Loucy (cell line): ENCODE measurements around the gene OCSTAMP.
A peak's percentile ranks its signal among the peaks of the same experiment; 100 is the strongest.

Experiments used
- H2AFZ ChIP-seq: fragments of 200-600 bp; sonication (generic); 2 replicates; pipeline ENCODE4 v1.6.0; 2016; ENCODE audit warnings: antibody characterized with exemption, mild to moderate bottlenecking, low read length, moderate library complexity
- H3F3A ChIP-seq: fragments of 200-600 bp; 2 replicates; pipeline ENCODE4 v1.6.0; 2016; ENCODE audit warnings: antibody characterized with exemption, low read depth, mild to moderate bottlenecking
- H3K27me3 ChIP-seq: fragments of 200-600 bp; sonication (generic); 2 replicates; pipeline ENCODE4 v1.6.1; 2014; ENCODE audit warnings: low read length, mild to moderate bottlenecking; ENCODE audit not compliant: insufficient read depth, poor library complexity, severe bottlenecking
- H3K36me3 ChIP-seq: fragments of 200-600 bp; sonication (generic); 2 replicates; pipeline ENCODE4 v1.6.1; 2016; ENCODE audit warnings: low read length; ENCODE audit not compliant: insufficient read depth
- H3K4me1 ChIP-seq: fragments of 200-600 bp; sonication (generic); 2 replicates; pipeline ENCODE4 v1.5.1; 2014; ENCODE audit warnings: low read length, mild to moderate bottlenecking; ENCODE audit not compliant: insufficient read depth, poor library complexity, severe bottlenecking
- H3K4me2 ChIP-seq: fragments of 200-600 bp; sonication (generic); 2 replicates; pipeline ENCODE4 v1.6.0; 2014; ENCODE audit warnings: antibody characterized with exemption, low read length, low read depth, mild to moderate bottlenecking; ENCODE audit not compliant: poor library complexity, severe bottlenecking
- H3K4me3 ChIP-seq: fragments of 200-600 bp; sonication (generic); 2 replicates; pipeline ENCODE4 v1.5.1; 2014; ENCODE audit warnings: low read length, mild to moderate bottlenecking, mixed read lengths; ENCODE audit not compliant: poor library complexity, severe bottlenecking
- H3K79me2 ChIP-seq: fragments of 200-600 bp; sonication (generic); 2 replicates; pipeline ENCODE4 v1.6.1; 2014; ENCODE audit warnings: low read length; ENCODE audit not compliant: insufficient read depth
- H3K9ac ChIP-seq: fragments of 200-600 bp; sonication (generic); 2 replicates; pipeline ENCODE4 v1.6.0; 2014; ENCODE audit warnings: mild to moderate bottlenecking, low read depth, low read length, moderate library complexity; ENCODE audit not compliant: poor library complexity, severe bottlenecking
- H3K9me2 ChIP-seq: fragments of 200-600 bp; sonication (generic); replicated peaks from 2 replicates; pipeline ENCODE4 v1.6.1; 2016; ENCODE audit warnings: low read depth, low read length, mixed read lengths
- H3K9me3 ChIP-seq: fragments of 200-600 bp; sonication (generic); 2 replicates; pipeline ENCODE4 v1.6.1; 2014; ENCODE audit warnings: mild to moderate bottlenecking, antibody characterized with exemption, low read length, low read depth; ENCODE audit not compliant: insufficient read depth
- H4K20me1 ChIP-seq: fragments of 200-600 bp; sonication (generic); 2 replicates; pipeline ENCODE4 v1.6.0; 2014; ENCODE audit warnings: antibody characterized with exemption, low read length, mild to moderate bottlenecking; ENCODE audit not compliant: insufficient read depth, poor library complexity, severe bottlenecking
- EZH2phosphoT487 ChIP-seq: fragments of 200-600 bp; IDR thresholded peaks from 2 replicates; pipeline ENCODE4 v1.6.1; 2018; ENCODE audit warnings: antibody characterized with exemption, mild to moderate bottlenecking, moderate library complexity, borderline replicate concordance
- TF ChIP-seq, protein P1 (sequence below): fragments of 200-600 bp; sonication (generic); conservative IDR thresholded peaks from 2 replicates; pipeline ENCODE4 v1.5.1; 2014; ENCODE audit warnings: mild to moderate bottlenecking, antibody characterized with exemption, low read length

The OCSTAMP gene

GRCh38 chr20:46588532-46589511 is 38.4 kb upstream of the OCSTAMP start:
- Histone ChIP-seq H3K79me2 (no peaks in the 10 kb centered on the region), H3K4me3 (peak overlapping the region; percentile 53), H3K9me2 (no peaks in the 10 kb centered on the region), H3K4me2 (peak overlapping the region; percentile 69), H3K27me3 (no peaks in the 10 kb centered on the region), H3K9ac (peak overlapping the region; percentile 54), H3K4me1 (peaks cover 38% of the 10 kb centered on the region), H2AFZ (no peak overlapping the region), H3K36me3 (no peaks in the 10 kb centered on the region), H3F3A (peaks cover 3% of the 10 kb centered on the region; the same call in 1 of the 2 replicates), H4K20me1 (no peaks in the 10 kb centered on the region), H3K9me3 (no peaks in the 10 kb centered on the region)
- TF ChIP-seq, protein P1, sequence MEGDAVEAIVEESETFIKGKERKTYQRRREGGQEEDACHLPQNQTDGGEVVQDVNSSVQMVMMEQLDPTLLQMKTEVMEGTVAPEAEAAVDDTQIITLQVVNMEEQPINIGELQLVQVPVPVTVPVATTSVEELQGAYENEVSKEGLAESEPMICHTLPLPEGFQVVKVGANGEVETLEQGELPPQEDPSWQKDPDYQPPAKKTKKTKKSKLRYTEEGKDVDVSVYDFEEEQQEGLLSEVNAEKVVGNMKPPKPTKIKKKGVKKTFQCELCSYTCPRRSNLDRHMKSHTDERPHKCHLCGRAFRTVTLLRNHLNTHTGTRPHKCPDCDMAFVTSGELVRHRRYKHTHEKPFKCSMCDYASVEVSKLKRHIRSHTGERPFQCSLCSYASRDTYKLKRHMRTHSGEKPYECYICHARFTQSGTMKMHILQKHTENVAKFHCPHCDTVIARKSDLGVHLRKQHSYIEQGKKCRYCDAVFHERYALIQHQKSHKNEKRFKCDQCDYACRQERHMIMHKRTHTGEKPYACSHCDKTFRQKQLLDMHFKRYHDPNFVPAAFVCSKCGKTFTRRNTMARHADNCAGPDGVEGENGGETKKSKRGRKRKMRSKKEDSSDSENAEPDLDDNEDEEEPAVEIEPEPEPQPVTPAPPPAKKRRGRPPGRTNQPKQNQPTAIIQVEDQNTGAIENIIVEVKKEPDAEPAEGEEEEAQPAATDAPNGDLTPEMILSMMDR = no peak
- TF ChIP-seq EZH2phosphoT487 = no peak

DNA sequence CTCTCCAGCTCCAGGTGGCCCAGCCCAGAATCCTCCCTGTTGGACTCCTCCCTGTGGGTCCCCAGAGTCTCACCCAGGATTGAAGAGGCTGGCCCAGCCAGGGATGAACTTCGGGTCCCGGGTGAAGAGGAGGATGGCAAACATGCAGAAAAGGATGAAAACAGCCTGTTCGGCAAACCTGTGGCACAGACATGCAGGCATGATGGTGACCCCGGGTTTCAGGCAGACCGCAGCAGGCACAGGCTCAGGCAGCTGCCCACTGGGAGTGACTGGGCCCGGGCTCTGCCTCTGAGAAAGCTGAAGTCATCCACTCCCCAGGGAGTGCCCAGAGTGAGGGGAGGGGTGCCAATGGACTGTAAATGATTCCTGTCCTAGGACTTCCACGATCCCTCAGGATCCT is 37.5 kb upstream of the OCSTAMP start:
- Histone ChIP-seq H3K4me2 (peak overlapping the region; percentile 69), H3K9ac (peak overlapping the region; percentile 22), H3K4me3 (no peak overlapping the region), H3K36me3 (no peaks in the 10 kb centered on the region), H3K4me1 (peaks cover 38% of the 10 kb centered on the region), H4K20me1 (no peaks in the 10 kb centered on the region), H3K27me3 (no peaks in the 10 kb centered on the region), H3F3A (peaks cover 3% of the 10 kb centered on the region; the same call in 1 of the 2 replicates), H3K9me2 (no peaks in the 10 kb centered on the region), H2AFZ (peak overlapping the region; percentile 27; the same call in 1 of the 2 replicates), H3K9me3 (no peaks in the 10 kb centered on the region), H3K79me2 (no peaks in the 10 kb centered on the region)
- TF ChIP-seq EZH2phosphoT487 = no peak

DNA sequence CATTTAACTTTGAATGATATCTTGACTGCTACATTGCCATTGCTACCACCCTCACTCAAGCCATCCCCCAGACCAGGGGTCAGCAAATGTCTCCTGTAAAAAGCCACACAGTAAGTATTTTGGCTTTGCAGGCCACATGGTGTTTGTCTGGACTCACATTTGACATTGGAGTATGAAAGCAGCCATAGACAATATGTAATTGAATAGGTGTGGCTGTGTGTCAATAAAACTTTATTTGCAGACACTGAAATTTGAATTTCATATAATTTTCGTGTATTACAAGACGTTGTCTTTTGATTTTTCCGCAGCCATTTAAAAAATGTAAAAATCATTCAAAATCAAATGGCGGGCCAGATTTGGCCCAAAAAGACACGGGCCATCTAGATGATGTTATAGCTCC is 36.3 kb upstream of the OCSTAMP start:
- Histone ChIP-seq H3K79me2 (no peaks in the 10 kb centered on the region), H3K9me3 (no peaks in the 10 kb centered on the region), H4K20me1 (no peaks in the 10 kb centered on the region), H2AFZ (no peak overlapping the region), H3K9ac (no peak overlapping the region), H3K27me3 (no peaks in the 10 kb centered on the region), H3K4me2 (no peak overlapping the region), H3K9me2 (no peaks in the 10 kb centered on the region), H3K36me3 (no peaks in the 10 kb centered on the region), H3K4me1 (peaks cover 38% of the 10 kb centered on the region), H3F3A (peaks cover 3% of the 10 kb centered on the region; the same call in 1 of the 2 replicates), H3K4me3 (no peak overlapping the region)
- TF ChIP-seq, protein P1 = no peak
- no peak for TF ChIP-seq EZH2phosphoT487
